Cerebellar cortex (tissue), 1 donor: ENCODE measurements around the gene OR2A7.
"Not testable (repeated sequence)": the region's sequence is repeated elsewhere in the genome, so short reads cannot be mapped to it uniquely, and the experiment has no call there.

ENCODE experiments used
- DNase-seq: peaks from one replicate; pipeline ENCODE4 v3.0.0-alpha.2; 2015; ENCODE audit warnings: low spot score

Gene OR2A7

GRCh38 chr7:144264692-144265091 is at the start of gene OR2A7:
TSS of gene OR2A7 (minus strand) at chr7:144264792. CDS start at chr7:144259628, 5,164 bp downstream.
- not testable (repeated sequence) for DNase-seq

GRCh38 chr7:144311872-144312469 is 47.4 kb upstream of the OR2A7 start, which contains the start of gene OR2A1:
TSS of gene OR2A1 (plus strand) at chr7:144312419. CDS start at chr7:144318125, 5,706 bp downstream.
- not testable (repeated sequence) for DNase-seq

- DNase-seq = not testable (repeated sequence)
Observed at GRCh38 chr7:144311218-144311617, 46.6 kb upstream of the OR2A7 start.

GRCh38 chr7:144309702-144310101 is 45.1 kb upstream of the OR2A7 start:
- not testable (repeated sequence) for DNase-seq

GRCh38 chr7:144305156-144305555 is 40.6 kb upstream of the OR2A7 start:
- not testable (repeated sequence) for DNase-seq

- not testable (repeated sequence) for DNase-seq
Observed at GRCh38 chr7:144303607-144304006, 39.0 kb upstream of the OR2A7 start.

GRCh38 chr7:144302578-144303303 is 38.1 kb upstream of the OR2A7 start:
- DNase-seq = not testable (repeated sequence)

- DNase-seq = not testable (repeated sequence)
Observed at GRCh38 chr7:144293794-144294499, 29.4 kb upstream of the OR2A7 start.

- DNase-seq = not testable (repeated sequence)
Observed at GRCh38 chr7:144292384-144293161, 28.0 kb upstream of the OR2A7 start.

- DNase-seq = not testable (repeated sequence)
Observed at GRCh38 chr7:144291607-144292006, 27.0 kb upstream of the OR2A7 start.

GRCh38 chr7:144287171-144287784 is 22.7 kb upstream of the OR2A7 start:
- DNase-seq = not testable (repeated sequence)

GRCh38 chr7:144283716-144284115 is 19.1 kb upstream of the OR2A7 start:
- not testable (repeated sequence) for DNase-seq

- DNase-seq = not testable (repeated sequence)
Observed at GRCh38 chr7:144282490-144282889, 17.9 kb upstream of the OR2A7 start.

- not testable (repeated sequence) for DNase-seq
Observed at GRCh38 chr7:144281981-144282380, 17.4 kb upstream of the OR2A7 start.

GRCh38 chr7:144280010-144280409 is 15.4 kb upstream of the OR2A7 start:
- not testable (repeated sequence) for DNase-seq

- not testable (repeated sequence) for DNase-seq
Observed at GRCh38 chr7:144275281-144275680, 10.7 kb upstream of the OR2A7 start.

GRCh38 chr7:144269188-144269587 is 4.6 kb upstream of the OR2A7 start, which contains the start of gene CTAGE8:
TSS of gene CTAGE8 (minus strand) at chr7:144269288. CDS start at chr7:144269250, 38 bp downstream.
- DNase-seq = not testable (repeated sequence)

- not testable (repeated sequence) for DNase-seq
Observed at GRCh38 chr7:144262128-144262527, 2.5 kb downstream of the OR2A7 start.

GRCh38 chr7:144259067-144259466 is 5.5 kb downstream of the OR2A7 start:
- not testable (repeated sequence) for DNase-seq

GRCh38 chr7:144256112-144256511 is 8.5 kb downstream of the OR2A7 start:
- DNase-seq = no peak

GRCh38 chr7:144255471-144255897 is 9.1 kb downstream of the OR2A7 start:
- no peak for DNase-seq
